Stomach (tissue), 9 donors: ENCODE data around the gene XXYLT1. TPM values are rescaled to one million over a fixed set of nuclear protein-coding genes. Genes with fewer than 3 reads are reported as not detected.

Experiments
- DNase-seq, 2 donors: peaks; one replicate each; pipeline versions ENCODE4 v3.0.0 to v3.0.0-alpha.2; 2013 to 2019
- H3K27ac ChIP-seq, 5 donors: fragments of 200-600 bp in 4 of 5; sonication (generic) in 4 of 5; one replicate each; pipeline ENCODE4 v1.5.1; 2013 to 2019; ENCODE audit warnings: mild to moderate bottlenecking in 1 of 5, moderate library complexity in 1 of 5
- H3K27me3 ChIP-seq, 3 donors: fragments of 200-600 bp; sonication (generic); one replicate each; pipeline ENCODE4 v1.5.1; 2017 to 2019; ENCODE audit warnings: mixed run types in 1 of 3
- H3K36me3 ChIP-seq, 4 donors: fragments of 200-600 bp; sonication (generic); 1 replicate in 3 of 4; 2 replicates in 1 of 4; pipeline ENCODE4 v1.5.1; 2016 to 2019
- H3K4me1 ChIP-seq, 4 donors: fragments of 200-600 bp; sonication (generic); one replicate each; pipeline ENCODE4 v1.5.1; 2016 to 2019
- H3K4me3 ChIP-seq, 4 donors: fragments of 200-600 bp; sonication (generic) in 3 of 4; one replicate each; pipeline ENCODE4 v1.5.1; 2016 to 2019; ENCODE audit warnings: mild to moderate bottlenecking in 1 of 4
- H3K9me3 ChIP-seq, 4 donors: fragments of 200-600 bp; sonication (generic); one replicate each; pipeline ENCODE4 v1.5.1; 2016 to 2019
- EP300 ChIP-seq: sonication (generic); formaldehyde crosslinking; IDR thresholded peaks from one replicate; pipeline ENCODE4 v1.6.1; 2017; ENCODE audit warnings: antibody characterized with exemption
- POLR2A ChIP-seq, 4 donors: fragments of 450-650 bp; IDR thresholded peaks; one replicate each; pipeline ENCODE4 v1.6.1; 2016; ENCODE audit warnings: antibody characterized with exemption in 4 of 4, control low read depth in 2 of 4, mild to moderate bottlenecking in 1 of 4, moderate library complexity in 1 of 4
- POLR2AphosphoS5 ChIP-seq, 3 donors: sonication (generic); formaldehyde crosslinking; IDR thresholded peaks; one replicate each; pipeline ENCODE4 v1.6.1; 2016; ENCODE audit warnings: antibody characterized with exemption in 3 of 3
- WGBS, 5 donors: extraction: QIAGEN DNeasy Blood & Tissue Kit in 3 of 5; methylation state at CpG; one replicate each; pipeline versions ENCODE4 v1.1.5 to v1.1.7; 2013 to 2018; 5-methylcytosine and 5-hydroxymethylcytosine counted together
- intact Hi-C: fragments of 100-400 bp; cut with DNase I; formaldehyde crosslinking; loops from one replicate; pipeline ENCODE4 v1.15.1; 2023; ENCODE audit warnings: low total_unique reads
- polyA plus RNA-seq, 3 donors: library from polyadenylated mRNA; stranded (reverse); fragments of 200-250 nt; gene quantifications; one replicate each; pipeline ENCODE4 v1.2.3, GENCODE V29; 2013
- total RNA-seq, 5 donors: library from RNA; depleted of rRNA; stranded (reverse); fragments of >200 nt; gene quantifications; one replicate each; pipeline versions ENCODE4 v1.1.0 to v1.2.3, GENCODE V29; 2014 to 2016
- TF ChIP-seq, protein P1 (sequence below), 7 experiments: fragments of 450-650 bp in 4 of 7; fragments of 200-600 bp in 3 of 7; sonication (generic) in 3 of 7; IDR thresholded peaks; one replicate each; pipeline ENCODE4 v1.5.1; 2016 to 2019; ENCODE audit warnings: antibody characterized with exemption in 7 of 7, control low read depth in 2 of 7, mild to moderate bottlenecking in 1 of 7
- donor health status: healthy with polysubstance abuse.
- donor health status: Bipolar disorder and iron deficiency.
- donor health status: healthy.

The XXYLT1 gene
- total and polyA plus RNA-seq, 8 donors, result 2.1 to 41.5 (median 11.4) TPM; not detected in 1

DNA sequence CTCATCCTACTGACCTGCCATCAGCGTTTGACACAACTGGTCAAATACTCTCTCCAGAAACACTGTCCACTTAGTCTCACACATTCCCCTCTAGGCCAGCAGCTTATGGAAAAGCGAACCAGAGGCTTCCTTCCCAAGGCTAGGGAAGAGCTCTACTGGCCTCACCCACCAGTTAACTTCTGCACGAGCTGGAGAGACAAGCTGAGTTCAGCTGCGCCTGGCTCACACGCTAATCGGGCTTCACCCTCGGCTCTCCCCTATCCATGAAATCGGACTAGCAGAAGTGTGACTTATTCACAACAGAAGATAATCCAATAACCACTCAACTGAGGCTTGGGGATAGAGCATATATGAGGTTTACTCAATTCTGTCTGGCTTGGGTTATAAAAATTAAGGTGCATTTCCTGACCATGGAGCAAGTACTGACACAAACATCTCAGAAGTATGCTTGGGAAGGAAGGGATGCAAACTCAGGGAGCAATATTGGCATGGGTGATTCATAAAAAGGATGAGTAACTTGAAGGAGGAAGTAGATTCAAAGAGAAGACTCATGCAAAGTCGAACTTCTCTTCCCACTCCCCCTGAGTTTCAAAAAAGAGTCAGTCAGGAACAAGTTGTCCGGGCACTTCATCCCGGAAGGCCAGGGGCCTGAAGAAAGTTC, 73.1 kb downstream of the XXYLT1 start:
- Histone ChIP-seq H3K27ac (no peak overlapping the region), H3K9me3 (no peaks in the 10 kb centered on the region), H3K4me3 (no peak overlapping the region), H3K27me3 (no peaks in the 10 kb centered on the region), H3K36me3 (no peaks in the 10 kb centered on the region), H3K4me1 (peaks cover 0 to 17% (median 10%) of the 10 kb centered on the region in 4 donors)
- WGBS, 5 donors, result 87 to 96% (median 89%) methylated on average over 11 of the region's 11 CpGs
- intact Hi-C loops, result no loop called here
- TF ChIP-seq POLR2AphosphoS5 (IDR thresholded peaks at IDR 0.05) (no peak), POLR2A (IDR thresholded peaks at IDR 0.05) (no peak), EP300 (no peak)
- TF ChIP-seq, protein P1, sequence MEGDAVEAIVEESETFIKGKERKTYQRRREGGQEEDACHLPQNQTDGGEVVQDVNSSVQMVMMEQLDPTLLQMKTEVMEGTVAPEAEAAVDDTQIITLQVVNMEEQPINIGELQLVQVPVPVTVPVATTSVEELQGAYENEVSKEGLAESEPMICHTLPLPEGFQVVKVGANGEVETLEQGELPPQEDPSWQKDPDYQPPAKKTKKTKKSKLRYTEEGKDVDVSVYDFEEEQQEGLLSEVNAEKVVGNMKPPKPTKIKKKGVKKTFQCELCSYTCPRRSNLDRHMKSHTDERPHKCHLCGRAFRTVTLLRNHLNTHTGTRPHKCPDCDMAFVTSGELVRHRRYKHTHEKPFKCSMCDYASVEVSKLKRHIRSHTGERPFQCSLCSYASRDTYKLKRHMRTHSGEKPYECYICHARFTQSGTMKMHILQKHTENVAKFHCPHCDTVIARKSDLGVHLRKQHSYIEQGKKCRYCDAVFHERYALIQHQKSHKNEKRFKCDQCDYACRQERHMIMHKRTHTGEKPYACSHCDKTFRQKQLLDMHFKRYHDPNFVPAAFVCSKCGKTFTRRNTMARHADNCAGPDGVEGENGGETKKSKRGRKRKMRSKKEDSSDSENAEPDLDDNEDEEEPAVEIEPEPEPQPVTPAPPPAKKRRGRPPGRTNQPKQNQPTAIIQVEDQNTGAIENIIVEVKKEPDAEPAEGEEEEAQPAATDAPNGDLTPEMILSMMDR (IDR thresholded peaks at IDR 0.05), result no peak
- DNase-seq, result peak in 1 of 2 donors; percentile 8

GRCh38 chr3:195196266-195196665, 74.7 kb downstream of the XXYLT1 start:
- 73 to 95% (median 81%) methylated on average over 5 of the region's 5 CpGs for WGBS, 5 donors
- Histone ChIP-seq H3K27me3 (no peaks in the 10 kb centered on the region), H3K4me1 (peaks cover 0 to 17% (median 10%) of the 10 kb centered on the region in 4 donors), H3K36me3 (no peaks in the 10 kb centered on the region), H3K4me3 (no peak overlapping the region), H3K9me3 (peaks cover 0 to 10% (median 5%) of the 10 kb centered on the region in 4 donors), H3K27ac (peak overlapping the region in 1 of 5 donors; percentile 46)
- no peak for TF ChIP-seq EP300
- no peak for TF ChIP-seq POLR2A (IDR thresholded peaks at IDR 0.05)
- TF ChIP-seq POLR2AphosphoS5 (IDR thresholded peaks at IDR 0.05), result no peak
- TF ChIP-seq, protein P1 (IDR thresholded peaks at IDR 0.05), result no peak
- intact Hi-C loops, result no loop called here
- peak in 1 of 2 donors; percentile 3 for DNase-seq

DNA sequence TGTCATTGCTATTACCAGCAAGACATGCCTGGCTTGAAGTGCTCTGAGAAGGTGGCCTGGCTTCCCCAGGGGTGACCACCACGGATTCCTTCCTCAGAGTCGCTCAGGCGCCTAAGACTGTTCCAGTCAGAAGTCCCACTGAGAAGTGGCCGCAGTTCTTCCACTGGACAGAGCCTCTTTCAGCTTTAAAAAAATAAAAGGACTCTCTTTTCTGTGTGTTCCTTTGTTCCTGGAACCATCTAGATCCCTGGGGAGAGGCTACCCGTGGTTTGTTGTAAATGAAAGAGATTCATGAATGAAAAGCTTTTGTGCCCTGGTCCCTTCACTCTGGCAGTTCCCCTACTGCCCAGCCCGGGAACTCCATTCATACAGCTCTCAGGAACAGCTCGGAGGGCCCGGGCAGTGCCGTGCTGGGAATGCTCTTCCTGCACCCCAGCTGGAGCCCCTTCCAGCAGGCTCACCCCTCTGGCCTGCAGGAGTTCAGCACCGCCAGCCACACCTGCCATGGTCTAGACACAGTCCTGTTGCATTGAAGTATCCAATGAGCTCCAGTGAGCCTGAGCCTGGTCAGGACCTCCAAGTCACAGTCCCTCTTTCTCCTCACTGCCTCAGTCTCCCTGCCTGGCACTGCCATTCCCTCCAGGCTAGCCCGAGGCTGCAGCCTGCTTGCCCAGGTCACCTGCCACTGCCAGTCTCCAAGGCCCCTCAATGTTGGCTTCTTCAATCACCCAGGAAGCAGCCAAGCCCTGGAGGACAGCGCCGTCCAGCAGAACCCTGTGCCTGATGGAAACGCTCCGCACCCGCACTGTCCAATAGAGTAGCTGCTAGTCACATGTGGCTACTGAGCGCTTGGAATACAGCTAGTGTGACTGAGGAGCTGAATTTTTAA, 75.4 kb downstream of the XXYLT1 start:
- peak overlapping the region in 1 of 5 donors; percentile 46 for H3K27ac ChIP-seq
- no peak overlapping the region for H3K4me3 ChIP-seq
- no peaks in the 10 kb centered on the region for H3K36me3 ChIP-seq
- H3K27me3 ChIP-seq, result no peaks in the 10 kb centered on the region
- intact Hi-C loops, result no loop called here
- no peak for DNase-seq
- H3K4me1 ChIP-seq, result peaks cover 0 to 17% (median 10%) of the 10 kb centered on the region in 4 donors
- TF ChIP-seq EP300 (no peak), POLR2A (IDR thresholded peaks at IDR 0.05) (no peak), POLR2AphosphoS5 (IDR thresholded peaks at IDR 0.05) (no peak)
- TF ChIP-seq, protein P1 (IDR thresholded peaks at IDR 0.05), result no peak
- H3K9me3 ChIP-seq, result peaks cover 0 to 14% (median 6%) of the 10 kb centered on the region in 4 donors
- 80 to 93% (median 88%) methylated on average over 16 to 17 of the region's 17 CpGs for WGBS, 5 donors

DNA sequence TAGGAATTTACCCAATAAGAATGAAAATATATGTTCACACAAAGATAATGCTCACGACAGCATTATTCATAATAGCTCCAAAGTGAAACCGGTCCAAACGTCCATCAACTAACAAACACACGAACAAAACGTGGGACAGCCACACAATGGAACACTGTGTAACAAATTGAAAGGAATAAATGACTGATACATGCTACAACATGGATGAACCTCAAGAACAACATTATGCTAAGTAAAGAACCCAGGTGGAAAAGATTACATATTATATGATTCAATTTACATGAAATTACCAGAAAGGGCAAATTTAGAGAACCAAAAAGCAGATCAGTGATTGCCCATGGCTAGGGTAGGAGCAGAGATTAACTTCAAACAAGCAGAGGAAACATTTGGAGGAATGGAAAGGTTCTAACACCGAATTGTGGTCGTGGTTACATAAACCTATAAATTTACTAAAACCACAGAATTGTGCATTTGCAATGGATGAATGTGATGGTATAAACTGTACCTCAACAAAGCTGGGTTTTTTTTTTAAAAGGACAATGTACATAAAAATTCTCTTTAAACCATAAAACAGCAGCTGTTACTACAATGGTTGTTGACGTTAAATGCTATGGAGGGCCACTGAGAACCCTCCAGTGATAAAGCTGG, 76.3 kb downstream of the XXYLT1 start:
- intact Hi-C loops, result no loop called here
- TF ChIP-seq POLR2AphosphoS5 (IDR thresholded peaks at IDR 0.05), result no peak
- TF ChIP-seq, protein P1 (IDR thresholded peaks at IDR 0.05), result no peak
- no peak for TF ChIP-seq EP300
- TF ChIP-seq POLR2A (IDR thresholded peaks at IDR 0.05), result no peak
- no peak for DNase-seq
- H3K4me1 ChIP-seq, result peaks cover 0 to 17% (median 10%) of the 10 kb centered on the region in 4 donors
- 57 to 76% (median 71%) methylated on average over 8 of the region's 8 CpGs for WGBS, 5 donors
- peaks cover 0 to 14% (median 7%) of the 10 kb centered on the region in 4 donors for H3K9me3 ChIP-seq
- H3K27ac ChIP-seq, result peak overlapping the region in 1 of 5 donors; percentile 46
- no peak overlapping the region for H3K4me3 ChIP-seq
- H3K27me3 ChIP-seq, result no peaks in the 10 kb centered on the region
- H3K36me3 ChIP-seq, result no peaks in the 10 kb centered on the region
